Sciatic nerve (tissue), 2 donors: ENCODE results near the gene CRHR1. TPM values are rescaled to one million over a fixed set of nuclear protein-coding genes. Genes with fewer than 3 reads are reported as not detected.

Experiments
- ATAC-seq: fragments of 200-7000 bp; cut with Tn5 transposase; one replicate; pipeline ENCODE4 v1.9.1; 2020; ENCODE audit warnings: mild to moderate bottlenecking, moderate library complexity
- DNase-seq: peaks from one replicate; pipeline ENCODE4 v3.0.0-alpha.2; 2020; ENCODE audit warnings: low spot score
- intact Hi-C: fragments of 100-400 bp; cut with DNase I; formaldehyde crosslinking; loops from one replicate; pipeline ENCODE4 v1.14.2; 2022
- total RNA-seq: library from RNA; stranded (reverse); fragmentation: NEBNext Ultra II Directional; extraction: Animal tissue kit (Norgen Biotek cat#: 25700); gene quantifications from one replicate; pipeline ENCODE4 v1.2.1, GENCODE V29; 2021
- donor health status: DM: no; HTN: no; CAD: no.
- donor health status: DM: no; HTN: no; CAD: no.

The CRHR1 gene
- total RNA-seq, 1 donor from 2014 or later = 0.36 TPM

DNA sequence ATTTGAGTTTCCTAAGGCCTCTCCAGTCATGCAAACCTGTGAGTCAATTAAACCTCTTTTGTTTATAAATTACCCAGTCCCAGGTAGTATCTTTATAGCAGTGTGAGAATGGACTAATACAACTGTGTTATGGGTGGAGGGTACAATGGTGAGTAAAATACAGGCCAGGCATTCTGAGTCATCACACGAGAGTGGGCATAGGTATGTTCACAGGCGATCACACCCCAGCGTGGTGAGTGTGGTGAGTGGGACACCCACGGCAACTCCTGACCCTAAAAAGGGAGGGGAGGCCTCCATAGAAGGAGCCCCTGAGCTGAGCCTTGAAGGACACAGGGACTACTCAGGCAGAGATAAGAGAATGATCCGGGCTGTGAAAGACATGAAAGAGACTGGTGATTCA, 87.6 kb downstream of the CRHR1 start:
- ATAC-seq (no peak), DNase-seq (no peak)
- intact Hi-C loops = no loop called here

GRCh38 chr17:45873728-45874127, 89.6 kb downstream of the CRHR1 start:
- intact Hi-C loops = no loop called here
- ATAC-seq (no peak), DNase-seq (no peak)

DNA sequence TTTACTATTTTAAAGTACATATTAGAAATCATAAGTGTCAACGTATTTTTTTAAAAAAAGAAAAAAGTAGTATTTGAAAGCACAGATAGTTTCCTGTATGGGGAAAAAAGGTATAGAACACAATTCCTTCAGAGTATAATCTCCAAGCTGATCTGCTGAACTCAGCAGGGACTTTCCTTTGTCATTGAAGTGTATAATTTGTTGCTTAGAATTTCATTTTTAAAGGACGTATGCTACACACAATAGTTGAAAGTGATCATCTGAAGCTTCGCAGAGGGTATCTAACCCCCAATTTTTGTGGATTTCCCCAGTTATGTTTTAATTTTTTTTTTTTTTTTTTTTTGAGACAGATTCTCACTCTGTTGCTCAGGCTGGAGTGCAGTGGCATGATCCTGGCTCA, 90.0 kb downstream of the CRHR1 start:
- intact Hi-C loops = no loop called here
- DNase-seq (no peak), ATAC-seq (no peak)

- ATAC-seq (no peak), DNase-seq (no peak)
- intact Hi-C loops = no loop called here
Observed at GRCh38 chr17:45876539-45876938, 92.4 kb downstream of the CRHR1 start.

- intact Hi-C loops = no loop called here
- DNase-seq (no peak), ATAC-seq (no peak)
Observed at GRCh38 chr17:45877467-45877866, 93.3 kb downstream of the CRHR1 start.

GRCh38 chr17:45883063-45883462, 98.9 kb downstream of the CRHR1 start:
- no peak for ATAC-seq
- intact Hi-C loops = no loop called here
- no peak for DNase-seq

Other genes starting within 250 kb of the CRHR1 start
- not detected for gene SPPL2C, start 60.6 kb downstream of the CRHR1 start, total RNA-seq
- 4.8 TPM for gene MAPT, start 110.2 kb downstream of the CRHR1 start, total RNA-seq
- not detected for gene STH, start 214.9 kb downstream of the CRHR1 start, total RNA-seq